ENCODE data around the gene SPAG8. TPM values are rescaled to one million over a fixed set of nuclear protein-coding genes. Genes with fewer than 3 reads are reported as not detected.

SPAG8 gene
- total and polyA plus RNA-seq, 10 of the 15 experiments (the other 5 are each of a cell fraction or from before 2014, with no cell fraction given): 0.40 to 1.1 (median 0.72) TPM

GRCh38 chr9:35822926-35823325 is 10.9 kb upstream of the SPAG8 start:
- no TSS peak for BruUV-seq (replicated peaks)
- H3K9ac ChIP-seq (ENCODE audit: control insufficient read depth, insufficient read depth, low read length): no peak overlapping the region
- ChIA-PET POLR2A (interaction anchor here (1.6 kb wide), 1 partner anchor 9 kb away, joined by 3 read pairs; no protein-coding TSS in a partner anchor), SMC1A (ENCODE audit: uncharacterized antibody, unreplicated experiment) (interaction anchor here (1.0 to 2.6 kb wide), 3 partner anchors 33 to 76 kb away, joined by 3 to 13 read pairs (median 3); no protein-coding TSS in a partner anchor), CTCF (interaction anchor here (1.0 to 2.3 kb wide), 4 partner anchors 11 to 214 kb away, joined by 3 to 9 read pairs (median 4); partner anchors contain the start of genes NPR2 and SPAG8), RAD21 (ENCODE audit: unreplicated experiment) (interaction anchor here (2.2 kb wide), 1 partner anchor 59 kb away, joined by 6 read pairs; no protein-coding TSS in a partner anchor)
- H3K27ac ChIP-seq (ENCODE audit: control insufficient read depth, insufficient read depth): no peak overlapping the region
- no peaks in the 10 kb centered on the region for H3K9me3 ChIP-seq (replicated peaks; ENCODE audit: control insufficient read depth, insufficient read depth, low read length)
- no peak for ATAC-seq
- no peak for FAIRE-seq
- no peak overlapping the region for H2AFZ ChIP-seq (ENCODE audit: control insufficient read depth, low read depth, low read length)
- no peaks in the 10 kb centered on the region for H3K4me1 ChIP-seq (ENCODE audit: control insufficient read depth, insufficient read depth, low read length)
- TF ChIP-seq BCL11A (IDR thresholded peaks at IDR 0.05; ENCODE audit: low read depth, low read length) (no peak), SIX5 (IDR thresholded peaks at IDR 0.05; ENCODE audit: low read depth, low read length, severe bottlenecking) (no peak), RCOR1 (conservative IDR thresholded peaks at IDR 0.05; ENCODE audit: low read depth, low read length) (no peak), EED (IDR thresholded peaks at IDR 0.05; ENCODE audit: low read depth) (no peak), IRF4 (IDR thresholded peaks at IDR 0.05; ENCODE audit: low read depth, low read length) (no peak), SMARCA5 (IDR thresholded peaks at IDR 0.05) (no peak), RFX5 (IDR thresholded peaks at IDR 0.05; ENCODE audit: low read depth, low read length) (no peak), REST (IDR thresholded peaks at IDR 0.05; ENCODE audit: low read depth, low read length) (no peak), IKZF1 (conservative IDR thresholded peaks at IDR 0.05) (no peak), CTCF (IDR thresholded peaks at IDR 0.05 in 2 of 3, conservative IDR thresholded peaks at IDR 0.05 in 1 of 3; ENCODE audit: control insufficient read depth in 2 of 3, extremely low read depth in 1 of 3, insufficient read depth in 1 of 3, low read depth in 3 of 3, low read length in 3 of 3) (no peak), TCF7 (IDR thresholded peaks at IDR 0.05; ENCODE audit: borderline replicate concordance) (no peak), WRNIP1 (IDR thresholded peaks at IDR 0.05; ENCODE audit: borderline replicate concordance, low read depth, low read length) (no peak)
- TF ChIP-seq, protein P1, sequence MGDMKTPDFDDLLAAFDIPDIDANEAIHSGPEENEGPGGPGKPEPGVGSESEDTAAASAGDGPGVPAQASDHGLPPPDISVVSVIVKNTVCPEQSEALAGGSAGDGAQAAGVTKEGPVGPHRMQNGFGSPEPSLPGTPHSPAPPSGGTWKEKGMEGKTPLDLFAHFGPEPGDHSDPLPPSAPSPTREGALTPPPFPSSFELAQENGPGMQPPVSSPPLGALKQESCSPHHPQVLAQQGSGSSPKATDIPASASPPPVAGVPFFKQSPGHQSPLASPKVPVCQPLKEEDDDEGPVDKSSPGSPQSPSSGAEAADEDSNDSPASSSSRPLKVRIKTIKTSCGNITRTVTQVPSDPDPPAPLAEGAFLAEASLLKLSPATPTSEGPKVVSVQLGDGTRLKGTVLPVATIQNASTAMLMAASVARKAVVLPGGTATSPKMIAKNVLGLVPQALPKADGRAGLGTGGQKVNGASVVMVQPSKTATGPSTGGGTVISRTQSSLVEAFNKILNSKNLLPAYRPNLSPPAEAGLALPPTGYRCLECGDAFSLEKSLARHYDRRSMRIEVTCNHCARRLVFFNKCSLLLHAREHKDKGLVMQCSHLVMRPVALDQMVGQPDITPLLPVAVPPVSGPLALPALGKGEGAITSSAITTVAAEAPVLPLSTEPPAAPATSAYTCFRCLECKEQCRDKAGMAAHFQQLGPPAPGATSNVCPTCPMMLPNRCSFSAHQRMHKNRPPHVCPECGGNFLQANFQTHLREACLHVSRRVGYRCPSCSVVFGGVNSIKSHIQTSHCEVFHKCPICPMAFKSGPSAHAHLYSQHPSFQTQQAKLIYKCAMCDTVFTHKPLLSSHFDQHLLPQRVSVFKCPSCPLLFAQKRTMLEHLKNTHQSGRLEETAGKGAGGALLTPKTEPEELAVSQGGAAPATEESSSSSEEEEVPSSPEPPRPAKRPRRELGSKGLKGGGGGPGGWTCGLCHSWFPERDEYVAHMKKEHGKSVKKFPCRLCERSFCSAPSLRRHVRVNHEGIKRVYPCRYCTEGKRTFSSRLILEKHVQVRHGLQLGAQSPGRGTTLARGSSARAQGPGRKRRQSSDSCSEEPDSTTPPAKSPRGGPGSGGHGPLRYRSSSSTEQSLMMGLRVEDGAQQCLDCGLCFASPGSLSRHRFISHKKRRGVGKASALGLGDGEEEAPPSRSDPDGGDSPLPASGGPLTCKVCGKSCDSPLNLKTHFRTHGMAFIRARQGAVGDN (IDR thresholded peaks at IDR 0.05): no peak
- intact Hi-C loops (cut with micrococcal nuclease; ENCODE audit: unreplicated experiment): loop anchor here (10.0 kb wide), 1 partner anchor 168 kb away; the partner anchor contains the start of genes CCDC107, RMRP and SIT1
- H3K4me3 ChIP-seq: no peak overlapping the region
- H3K27me3 ChIP-seq (replicated peaks in 1 of 2; ENCODE audit: control insufficient read depth in 2 of 2, insufficient read depth in 2 of 2, low read length in 1 of 2): no peaks in the 10 kb centered on the region
- no peaks in the 10 kb centered on the region for H4K20me1 ChIP-seq (ENCODE audit: control insufficient read depth, insufficient read depth)
- no peak for DNase-seq (ENCODE audit: low read depth, low spot score)
- H3K36me3 ChIP-seq (ENCODE audit: control insufficient read depth in 2 of 2, insufficient read depth in 2 of 2, low read length in 1 of 2): no peaks in the 10 kb centered on the region
- H3K79me2 ChIP-seq (ENCODE audit: control insufficient read depth, insufficient read depth, low read length): no peaks in the 10 kb centered on the region
- in situ Hi-C loops (cut with MboI): no loop called here
- H3K4me2 ChIP-seq (ENCODE audit: control insufficient read depth, insufficient read depth): no peak overlapping the region

All from GM12878 (cell line).